Bronchus fibroblast of lung (primary cell): ENCODE measurements around the gene RHOU. TPM values are rescaled to one million over a fixed set of nuclear protein-coding genes. Genes with fewer than 3 reads are reported as not detected.

Experiments
- total RNA-seq: library from RNA; depleted of rRNA; stranded (reverse); fragments of >200 nt; gene quantifications from 2 replicates; pipeline ENCODE4 v1.2.3, GENCODE V29; 2015

RHOU gene
- total RNA-seq: 0.67 and 1.0 TPM in 2 replicates

GRCh38 chr1:228734881-228735801, at the start of gene RHOU:
RHOU (plus strand) TSS chr1:228735479; CDS start chr1:228735743, 264 bp downstream.

Other genes starting within 250 kb of the RHOU start
- gene RNF187, start 248.1 kb upstream of the RHOU start, total RNA-seq: 31.4 and 32.8 TPM in 2 replicates